GM23338 (cell line): Measurements from ENCODE around the gene REEP6. TPM values are rescaled to one million over a fixed set of nuclear protein-coding genes. Genes with fewer than 3 reads are reported as not detected.
A peak's percentile ranks its signal among the peaks of the same experiment; 100 is the strongest.

Source experiments
- ATAC-seq: fragments of 200-7000 bp; cut with Tn5 transposase; 3 replicates; pipeline ENCODE4 v1.9.1; 2020
- DNase-seq: peaks from one replicate; pipeline ENCODE4 v3.0.0-alpha.2; 2015; ENCODE audit warnings: low spot score
- H2AFZ ChIP-seq: fragments of 200-600 bp; sonication (generic); 2 replicates; pipeline ENCODE4 v1.8.0; 2016; ENCODE audit warnings: antibody characterized with exemption, mild to moderate bottlenecking, moderate library complexity
- H3F3A ChIP-seq: fragments of 200-600 bp; sonication (generic); replicated peaks from 2 replicates; pipeline ENCODE4 v1.8.0; 2017; ENCODE audit warnings: antibody characterized with exemption, mixed run types, low read depth
- H3K27ac ChIP-seq: fragments of 200-600 bp; sonication (generic); 2 replicates; pipeline ENCODE4 v1.6.1; 2016; ENCODE audit warnings: low read depth
- H3K27me3 ChIP-seq: fragments of 200-600 bp; sonication (generic); 2 replicates; pipeline ENCODE4 v1.8.0; 2016; ENCODE audit warnings: mild to moderate bottlenecking, mixed run types, moderate library complexity; ENCODE audit not compliant: insufficient read depth
- H3K36me3 ChIP-seq: fragments of 200-600 bp; sonication (generic); 2 replicates; pipeline ENCODE4 v1.8.0; 2016; ENCODE audit warnings: mild to moderate bottlenecking; ENCODE audit not compliant: insufficient read depth
- H3K4me1 ChIP-seq: fragments of 200-600 bp; sonication (generic); 2 replicates; pipeline ENCODE4 v1.8.0; 2016; ENCODE audit warnings: mild to moderate bottlenecking, moderate library complexity; ENCODE audit not compliant: insufficient read depth
- H3K4me2 ChIP-seq: fragments of 200-600 bp; sonication (generic); 2 replicates; pipeline ENCODE4 v1.7.1; 2017; ENCODE audit warnings: mixed run types
- H3K4me3 ChIP-seq: fragments of 200-600 bp; sonication (generic); 2 replicates; pipeline ENCODE4 v1.6.1; 2016; ENCODE audit warnings: mixed run types
- H3K79me2 ChIP-seq: fragments of 200-600 bp; sonication (generic); replicated peaks from 2 replicates; pipeline ENCODE4 v1.8.0; 2017; ENCODE audit warnings: mild to moderate bottlenecking; ENCODE audit not compliant: insufficient read depth
- H3K9me2 ChIP-seq: fragments of 200-600 bp; sonication (generic); 2 replicates; pipeline ENCODE4 v1.8.0; 2017; ENCODE audit not compliant: insufficient read depth
- H4K20me1 ChIP-seq: fragments of 200-600 bp; sonication (generic); replicated peaks from 2 replicates; pipeline ENCODE4 v1.8.0; 2017; ENCODE audit warnings: mild to moderate bottlenecking; ENCODE audit not compliant: insufficient read depth
- H3K27ac Mint-ChIP-seq: 2 replicates; pipeline ENCODE4 v1.8.0; 2020; ENCODE audit warnings: inconsistent platforms, mild to moderate bottlenecking, moderate library complexity, mixed read lengths
- H3K27me3 Mint-ChIP-seq: 3 replicates; pipeline ENCODE4 v1.8.0; 2022; ENCODE audit warnings: low read depth, mild to moderate bottlenecking, moderate library complexity, mixed read lengths, inconsistent platforms; ENCODE audit not compliant: insufficient read depth, poor library complexity
- H3K36me3 Mint-ChIP-seq: 3 replicates; pipeline ENCODE4 v1.8.0; 2021; ENCODE audit warnings: low read depth, mild to moderate bottlenecking, inconsistent platforms, moderate library complexity, mixed read lengths
- H3K4me1 Mint-ChIP-seq: 3 replicates; pipeline ENCODE4 v1.8.0; 2020; ENCODE audit warnings: mild to moderate bottlenecking, inconsistent platforms, mixed read lengths
- H3K4me3 Mint-ChIP-seq: 3 replicates; pipeline ENCODE4 v1.8.0; 2021; ENCODE audit warnings: moderate library complexity, mild to moderate bottlenecking, inconsistent platforms, mixed read lengths
- H3K9me3 Mint-ChIP-seq: 3 replicates; pipeline ENCODE4 v1.8.0; 2020; ENCODE audit warnings: moderate library complexity, mild to moderate bottlenecking, inconsistent platforms, mixed read lengths
- CTCF ChIP-seq, 2 experiments: fragments of 200-600 bp in 1 of 2; sonication (generic) in 1 of 2; conservative IDR thresholded peaks; 2 replicates each; pipeline versions ENCODE4 v1.5.1 to v1.6.1; 2016 to 2017; ENCODE audit warnings: antibody characterized with exemption in 2 of 2, low read depth in 2 of 2, mild to moderate bottlenecking in 2 of 2, moderate library complexity in 1 of 2
- EZH2 ChIP-seq: fragments of 200-600 bp; sonication (generic); IDR thresholded peaks from one replicate; pipeline ENCODE4 v1.8.0; 2017; ENCODE audit warnings: antibody characterized with exemption, mild to moderate bottlenecking, low read depth; ENCODE audit not compliant: unreplicated experiment
- NANOG ChIP-seq: IDR thresholded peaks from 2 replicates; pipeline ENCODE4 v1.6.1; 2016; ENCODE audit warnings: antibody characterized with exemption, borderline replicate concordance
- POLR2AphosphoS5 ChIP-seq: IDR thresholded peaks from 2 replicates; pipeline ENCODE4 v1.6.1; 2016; ENCODE audit warnings: antibody characterized with exemption, low read depth
- STAT1 ChIP-seq: IDR thresholded peaks from one replicate; pipeline ENCODE4 v1.6.1; 2016; ENCODE audit warnings: antibody characterized with exemption; ENCODE audit not compliant: unreplicated experiment
- ZNF114 ChIP-seq: fragments of 250-450 bp; sonication (Bioruptor Pico); IDR thresholded peaks from 2 replicates; pipeline ENCODE4 v1.5.0; 2020; ENCODE audit warnings: mild to moderate bottlenecking, moderate library complexity
- ZNF331 ChIP-seq: fragments of 250-450 bp; sonication (Bioruptor Pico); IDR thresholded peaks from 2 replicates; pipeline ENCODE4 v1.5.0; 2020; ENCODE audit warnings: low read depth, mild to moderate bottlenecking, moderate library complexity
- polyA plus RNA-seq: library from polyadenylated mRNA; unstranded; fragments of >200 nt; fragmentation: Nextera tagmentation; extraction: Ambion mirVana; gene quantifications from 2 replicates; pipeline ENCODE4 v1.2.1, GENCODE V29; 2016
- total RNA-seq: library from RNA; depleted of rRNA; stranded (reverse); fragments of >200 nt; shearing (Covaris generic); gene quantifications from 2 replicates; pipeline ENCODE4 v1.2.3, GENCODE V29; 2014

The REEP6 gene
- total and polyA plus RNA-seq, 2 experiments from 2014 or later: 15.2 to 20.0 TPM

- Histone ChIP-seq H3K4me2 (peak overlapping the region; percentile 44; the same call in 1 of the 2 replicates), H4K20me1 (peaks cover 4% of the 10 kb centered on the region; the same call in 1 of the 2 replicates), H3K79me2 (no peaks in the 10 kb centered on the region), H3K9me2 (no peaks in the 10 kb centered on the region), H2AFZ (no peak overlapping the region), H3F3A (peaks cover 8% of the 10 kb centered on the region; the same call in 1 of the 2 replicates), H3K36me3 (no peaks in the 10 kb centered on the region), H3K4me1 (peaks cover 7% of the 10 kb centered on the region; the same call in 1 of the 2 replicates), H3K27ac (no peak overlapping the region), H3K4me3 (no peak overlapping the region), H3K27me3 (no peaks in the 10 kb centered on the region)
- Mint-ChIP-seq H3K27me3 (peaks cover 28% of the 10 kb centered on the region), H3K36me3 (peaks cover 7% of the 10 kb centered on the region; the same call in 2 of the 3 replicates), H3K4me1 (peaks cover 18% of the 10 kb centered on the region), H3K4me3 (no peak overlapping the region), H3K9me3 (no peaks in the 10 kb centered on the region), H3K27ac (no peak overlapping the region)
- ATAC-seq (no peak), DNase-seq (peak; percentile 0)
- TF ChIP-seq STAT1 (no peak), CTCF (conservative IDR thresholded peaks at IDR 0.05; ENCODE audit: low read depth in 2 of 2) (0 out of 4 replicates have a peak, but pooled peaks of 1 of the 2 experiments have one; percentile 7)
These were observed 34.7 kb upstream of the REEP6 start for GRCh38 chr19:1456121-1456900.

- DNase-seq (peak; percentile 82), ATAC-seq (peak; percentile 33)
- peaks cover 4% of the 10 kb centered on the region; the same call in 1 of the 2 replicates for H4K20me1 ChIP-seq
- Mint-ChIP-seq H3K27ac (no peak overlapping the region), H3K4me1 (peaks cover 14% of the 10 kb centered on the region), H3K36me3 (peaks cover 7% of the 10 kb centered on the region; the same call in 2 of the 3 replicates), H3K27me3 (peaks cover 24% of the 10 kb centered on the region), H3K9me3 (no peaks in the 10 kb centered on the region), H3K4me3 (no peak overlapping the region; the same call in 2 of the 3 replicates)
- no peaks in the 10 kb centered on the region for H3K36me3 ChIP-seq
- H3K27ac ChIP-seq: no peak overlapping the region
- peaks cover 8% of the 10 kb centered on the region; the same call in 1 of the 2 replicates for H3F3A ChIP-seq
- H3K4me3 ChIP-seq: no peak overlapping the region
- no peak for TF ChIP-seq STAT1
- no peak for TF ChIP-seq ZNF331 (CRISPR knock-in tag)
- peak in 1 of 2 experiments; percentile 27; a peak in 1 of 4 replicates for TF ChIP-seq CTCF (conservative IDR thresholded peaks at IDR 0.05; ENCODE audit: low read depth in 2 of 2)
- TF ChIP-seq ZNF114 (CRISPR knock-in tag): no peak
- no peak for TF ChIP-seq NANOG
- TF ChIP-seq EZH2: no peak
- TF ChIP-seq POLR2AphosphoS5: no peak
- no peaks in the 10 kb centered on the region for H3K27me3 ChIP-seq
- H3K9me2 ChIP-seq: no peaks in the 10 kb centered on the region
- H2AFZ ChIP-seq: no peak overlapping the region
- peaks cover 5% of the 10 kb centered on the region; the same call in 1 of the 2 replicates for H3K4me1 ChIP-seq
- H3K4me2 ChIP-seq: no peak overlapping the region; the same call in 1 of the 2 replicates
- H3K79me2 ChIP-seq: no peaks in the 10 kb centered on the region
These were observed 33.8 kb upstream of the REEP6 start for GRCh38 chr19:1457031-1457739.
